ENCODE data around the gene KCNAB2.

Gene KCNAB2

GRCh38 chr1:6045561-6045960, at the start of gene KCNAB2:
TSS of gene KCNAB2 (plus strand) at chr1:6045888. CDS start at chr1:6051537, 5,649 bp downstream.
- DNase-seq (ENCODE audit: low read depth in 2 of 2) = no peak

GRCh38 chr1:5996641-5997270, 48.9 kb upstream of the KCNAB2 start:
- DNase-seq (ENCODE audit: low read depth in 2 of 2) = no peak

GRCh38 chr1:5997316-5997715, 48.4 kb upstream of the KCNAB2 start:
- no peak for DNase-seq (ENCODE audit: low read depth in 2 of 2)

GRCh38 chr1:5998051-5998905, 47.4 kb upstream of the KCNAB2 start:
- no peak for DNase-seq (ENCODE audit: low read depth in 2 of 2)

GRCh38 chr1:5998906-5999301, 46.8 kb upstream of the KCNAB2 start:
- DNase-seq (ENCODE audit: low read depth in 2 of 2) = no peak

GRCh38 chr1:5999711-6000443, 45.8 kb upstream of the KCNAB2 start:
- DNase-seq (ENCODE audit: low read depth in 2 of 2) = no peak

GRCh38 chr1:6000444-6001288, 45.0 kb upstream of the KCNAB2 start:
- DNase-seq (ENCODE audit: low read depth in 2 of 2) = no peak

- no peak for DNase-seq (ENCODE audit: low read depth in 2 of 2)
Measured at GRCh38 chr1:6001992-6002576, 43.6 kb upstream of the KCNAB2 start.

- DNase-seq (ENCODE audit: low read depth in 2 of 2) = no peak
Measured at GRCh38 chr1:6002714-6003501, 42.8 kb upstream of the KCNAB2 start.

GRCh38 chr1:6003568-6004411, 41.9 kb upstream of the KCNAB2 start:
- DNase-seq (ENCODE audit: low read depth in 2 of 2) = no peak

- no peak for DNase-seq (ENCODE audit: low read depth in 2 of 2)
Measured at GRCh38 chr1:6004412-6005123, 41.1 kb upstream of the KCNAB2 start.

- DNase-seq (ENCODE audit: low read depth in 2 of 2) = no peak
Measured at GRCh38 chr1:6005276-6005917, 40.3 kb upstream of the KCNAB2 start.

- no peak for DNase-seq (ENCODE audit: low read depth in 2 of 2)
Measured at GRCh38 chr1:6006882-6007281, 38.8 kb upstream of the KCNAB2 start.

GRCh38 chr1:6007318-6008083, 38.2 kb upstream of the KCNAB2 start:
- no peak for DNase-seq (ENCODE audit: low read depth in 2 of 2)

- no peak for DNase-seq (ENCODE audit: low read depth in 2 of 2)
Measured at GRCh38 chr1:6008084-6008415, 37.6 kb upstream of the KCNAB2 start.

- no peak for DNase-seq (ENCODE audit: low read depth in 2 of 2)
Measured at GRCh38 chr1:6008696-6009095, 37.0 kb upstream of the KCNAB2 start.

GRCh38 chr1:6009120-6010040, 36.3 kb upstream of the KCNAB2 start:
- no peak for DNase-seq (ENCODE audit: low read depth in 2 of 2)
